Keratinocyte (primary cell): ENCODE results near the gene PSAPL1. TPM values are rescaled to one million over a fixed set of nuclear protein-coding genes. Genes with fewer than 3 reads are reported as not detected.

Experiments used
- DNase-seq: peaks from one replicate; pipeline ENCODE4 v3.0.0-alpha.2; 2011; ENCODE audit warnings: low read depth, missing footprints, low spot score
- FAIRE-seq: peaks from 2 replicates; lab custom pipeline; 2011; peaks lifted over from hg19 to GRCh38; lab: Jason Lieb, UNC
- H2AFZ ChIP-seq: 2 replicates; pipeline ENCODE4 v1.6.0; 2012; ENCODE audit warnings: low read length, control low read depth, inconsistent platforms; ENCODE audit not compliant: control insufficient read depth
- H3K27ac ChIP-seq: 2 replicates; pipeline ENCODE4 v1.5.1; 2011; ENCODE audit warnings: low read length; ENCODE audit not compliant: control insufficient read depth, insufficient read depth
- H3K27me3 ChIP-seq: 3 replicates; pipeline ENCODE4 v1.6.0; 2011; ENCODE audit warnings: low read length; ENCODE audit not compliant: control insufficient read depth, insufficient read depth; ENCODE audit errors: extremely low read depth
- H3K36me3 ChIP-seq, 2 experiments: 2 replicates in 1 of 2; 3 replicates in 1 of 2; pipeline ENCODE4 v1.5.1; 2011; ENCODE audit warnings: low read length in 2 of 2, mild to moderate bottlenecking in 1 of 2; ENCODE audit not compliant: control insufficient read depth in 2 of 2, insufficient read depth in 2 of 2; ENCODE audit errors: extremely low read depth in 1 of 2
- H3K4me1 ChIP-seq: 3 replicates; pipeline ENCODE4 v1.5.1; 2011; ENCODE audit warnings: low read length; ENCODE audit not compliant: control insufficient read depth, insufficient read depth; ENCODE audit errors: extremely low read depth
- H3K4me2 ChIP-seq: 3 replicates; pipeline ENCODE4 v1.6.0; 2011; ENCODE audit warnings: low read depth, low read length; ENCODE audit not compliant: control insufficient read depth, insufficient read depth; ENCODE audit errors: extremely low read depth
- H3K4me3 ChIP-seq, 3 experiments: fragments of 200-600 bp in 1 of 3; sonication (generic) in 1 of 3; 2 replicates in 2 of 3; 3 replicates in 1 of 3; pipeline ENCODE4 v1.5.1; 2011 to 2016; ENCODE audit warnings: low read length in 3 of 3, mild to moderate bottlenecking in 3 of 3, control low read depth in 2 of 3, inconsistent platforms in 1 of 3, low read depth in 1 of 3, mixed read lengths in 1 of 3, mixed run types in 1 of 3, moderate library complexity in 1 of 3; ENCODE audit not compliant: control insufficient read depth in 2 of 3, insufficient read depth in 2 of 3; ENCODE audit errors: extremely low read depth in 1 of 3
- H3K79me2 ChIP-seq: 2 replicates; pipeline ENCODE4 v1.6.0; 2012; ENCODE audit warnings: low read length; ENCODE audit not compliant: control insufficient read depth, insufficient read depth
- H3K9ac ChIP-seq: 3 replicates; pipeline ENCODE4 v1.6.0; 2011; ENCODE audit warnings: low read length; ENCODE audit not compliant: control insufficient read depth, insufficient read depth; ENCODE audit errors: extremely low read depth
- H3K9me1 ChIP-seq: 3 replicates; pipeline ENCODE4 v1.6.0; 2011; ENCODE audit warnings: low read length; ENCODE audit not compliant: control insufficient read depth, insufficient read depth; ENCODE audit errors: extremely low read depth
- H3K9me3 ChIP-seq: 2 replicates; pipeline ENCODE4 v1.5.1; 2012; ENCODE audit warnings: low read depth, low read length; ENCODE audit not compliant: control insufficient read depth
- H4K20me1 ChIP-seq: 3 replicates; pipeline ENCODE4 v1.6.0; 2011; ENCODE audit warnings: low read length; ENCODE audit not compliant: control insufficient read depth, insufficient read depth; ENCODE audit errors: extremely low read depth
- CTCF ChIP-seq, 3 experiments: IDR thresholded peaks in 1 of 3; conservative IDR thresholded peaks in 1 of 3; optimal IDR thresholded peaks in 1 of 3; 2 replicates in 2 of 3; 3 replicates in 1 of 3; pipeline versions ENCODE3 to v1.5.1; 2011; ENCODE audit warnings: low read length in 3 of 3, mild to moderate bottlenecking in 3 of 3, moderate library complexity in 2 of 3, control low read depth in 1 of 3, inconsistent platforms in 1 of 3; ENCODE audit not compliant: insufficient read depth in 2 of 3; ENCODE audit errors: extremely low read depth in 1 of 3
- EZH2 ChIP-seq: IDR thresholded peaks from one replicate; pipeline ENCODE4 v1.6.1; 2012; ENCODE audit warnings: inconsistent platforms, mild to moderate bottlenecking, low read length, moderate library complexity
- dilution Hi-C: fragments of 300-500 bp; cut with MboI; formaldehyde crosslinking; loops from one replicate; pipeline ENCODE4 v1.7.0; 2020; ENCODE audit warnings: low sequenced_read_pairs; ENCODE audit not compliant: extremely low pct_ligation_motif_present
- polyA plus RNA-seq, 5 experiments: library from polyadenylated mRNA; depleted of rRNA in 3 of 5; stranded (reverse) in 3 of 5; stranded (forward) in 1 of 5; unstranded in 1 of 5; fragments of >200 nt; gene quantifications; 1 replicate in 1 of 5; 2 replicates in 3 of 5; 3 replicates in 1 of 5; pipeline versions ENCODE4 v1.2.1 to v1.2.3, GENCODE V29; 2011 to 2012; ENCODE audit warnings: missing spikeins in 2 of 5, low read depth in 1 of 5, low replicate concordance in 1 of 5

The PSAPL1 gene
- polyA plus RNA-seq, 1 donor (not counting 4 experiments of a cell fraction or from before 2014, with no cell fraction given): 0.03 TPM

GRCh38 chr4:7423391-7423790, 11.3 kb downstream of the PSAPL1 start:
- FAIRE-seq (no peak), DNase-seq (no peak)
- Histone ChIP-seq H3K36me3 (no peaks in the 10 kb centered on the region), H4K20me1 (no peaks in the 10 kb centered on the region), H3K4me1 (no peaks in the 10 kb centered on the region), H3K79me2 (no peaks in the 10 kb centered on the region), H3K9me1 (no peaks in the 10 kb centered on the region), H3K9ac (no peak overlapping the region), H3K4me2 (no peak overlapping the region), H3K27ac (no peak overlapping the region), H2AFZ (no peak overlapping the region), H3K4me3 (no peak overlapping the region), H3K9me3 (no peaks in the 10 kb centered on the region), H3K27me3 (no peaks in the 10 kb centered on the region)
- TF ChIP-seq EZH2 (no peak), CTCF (optimal IDR thresholded peaks at IDR 0.05 in 1 of 3, IDR thresholded peaks at IDR 0.05 in 1 of 3, conservative IDR thresholded peaks at IDR 0.05 in 1 of 3; ENCODE audit: extremely low read depth in 1 of 3, insufficient read depth in 2 of 3, low read length in 3 of 3) (no peak)
- dilution Hi-C loops: no loop called here

GRCh38 chr4:7422898-7423180, 11.9 kb downstream of the PSAPL1 start:
- no peaks in the 10 kb centered on the region for H3K27me3 ChIP-seq
- H3K27ac ChIP-seq: no peak overlapping the region
- no peaks in the 10 kb centered on the region for H4K20me1 ChIP-seq
- H3K4me1 ChIP-seq: no peaks in the 10 kb centered on the region
- H3K36me3 ChIP-seq: no peaks in the 10 kb centered on the region
- dilution Hi-C loops: no loop called here
- H3K9me3 ChIP-seq: no peaks in the 10 kb centered on the region
- H3K4me2 ChIP-seq: no peak overlapping the region
- H3K79me2 ChIP-seq: no peaks in the 10 kb centered on the region
- no peak overlapping the region for H3K9ac ChIP-seq
- DNase-seq (no peak), FAIRE-seq (no peak)
- H2AFZ ChIP-seq: no peak overlapping the region
- no peak overlapping the region for H3K4me3 ChIP-seq
- H3K9me1 ChIP-seq: no peaks in the 10 kb centered on the region
- no peak for TF ChIP-seq EZH2
- TF ChIP-seq CTCF (optimal IDR thresholded peaks at IDR 0.05 in 1 of 3, IDR thresholded peaks at IDR 0.05 in 1 of 3, conservative IDR thresholded peaks at IDR 0.05 in 1 of 3; ENCODE audit: extremely low read depth in 1 of 3, insufficient read depth in 2 of 3, low read length in 3 of 3): no peak
